ENCODE data around the gene DAZAP1.

DNA sequence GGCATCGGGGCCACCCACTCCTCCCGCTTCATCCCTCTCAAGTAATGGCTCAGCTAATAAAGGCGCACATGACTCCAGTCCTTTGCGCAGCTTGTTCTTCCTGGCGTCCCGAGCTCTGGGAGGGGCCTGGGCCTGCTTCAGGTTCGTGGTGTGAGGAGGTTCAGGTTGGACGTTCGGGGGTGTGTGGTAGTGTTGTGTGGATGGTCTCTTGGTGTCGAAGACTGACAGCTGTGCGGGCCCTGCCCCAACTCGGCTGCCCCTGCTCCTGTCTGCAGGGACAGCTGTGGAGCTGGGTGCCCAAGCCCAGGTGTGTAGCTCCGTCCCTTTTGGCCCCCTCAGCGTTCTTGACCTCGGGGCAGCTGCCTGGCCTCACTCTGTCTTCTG lies 33.0 kb downstream of the DAZAP1 start:
- no peak for TF ChIP-seq POLR2A (IDR thresholded peaks at IDR 0.05)
- TF ChIP-seq, protein P1, sequence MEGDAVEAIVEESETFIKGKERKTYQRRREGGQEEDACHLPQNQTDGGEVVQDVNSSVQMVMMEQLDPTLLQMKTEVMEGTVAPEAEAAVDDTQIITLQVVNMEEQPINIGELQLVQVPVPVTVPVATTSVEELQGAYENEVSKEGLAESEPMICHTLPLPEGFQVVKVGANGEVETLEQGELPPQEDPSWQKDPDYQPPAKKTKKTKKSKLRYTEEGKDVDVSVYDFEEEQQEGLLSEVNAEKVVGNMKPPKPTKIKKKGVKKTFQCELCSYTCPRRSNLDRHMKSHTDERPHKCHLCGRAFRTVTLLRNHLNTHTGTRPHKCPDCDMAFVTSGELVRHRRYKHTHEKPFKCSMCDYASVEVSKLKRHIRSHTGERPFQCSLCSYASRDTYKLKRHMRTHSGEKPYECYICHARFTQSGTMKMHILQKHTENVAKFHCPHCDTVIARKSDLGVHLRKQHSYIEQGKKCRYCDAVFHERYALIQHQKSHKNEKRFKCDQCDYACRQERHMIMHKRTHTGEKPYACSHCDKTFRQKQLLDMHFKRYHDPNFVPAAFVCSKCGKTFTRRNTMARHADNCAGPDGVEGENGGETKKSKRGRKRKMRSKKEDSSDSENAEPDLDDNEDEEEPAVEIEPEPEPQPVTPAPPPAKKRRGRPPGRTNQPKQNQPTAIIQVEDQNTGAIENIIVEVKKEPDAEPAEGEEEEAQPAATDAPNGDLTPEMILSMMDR (IDR thresholded peaks at IDR 0.05), result no peak

Data from ovary (tissue), 3 donors.